Peyer's patch (tissue), 4 donors: ENCODE data around the gene CLN6.

Experiments used
- CTCF ChIP-seq, 6 experiments: fragments of 450-650 bp in 4 of 6; fragments of 200-600 bp in 2 of 6; sonication (generic) in 1 of 6; IDR thresholded peaks; one replicate each; pipeline ENCODE4 v1.5.1; 2017 to 2019; ENCODE audit warnings: antibody characterized with exemption in 6 of 6, mild to moderate bottlenecking in 3 of 6, moderate library complexity in 1 of 6
- POLR2A ChIP-seq, 2 donors: fragments of 450-650 bp; IDR thresholded peaks; one replicate each; pipeline ENCODE4 v1.5.1; 2017; ENCODE audit warnings: antibody characterized with exemption in 2 of 2, mild to moderate bottlenecking in 2 of 2, moderate library complexity in 2 of 2

DNA sequence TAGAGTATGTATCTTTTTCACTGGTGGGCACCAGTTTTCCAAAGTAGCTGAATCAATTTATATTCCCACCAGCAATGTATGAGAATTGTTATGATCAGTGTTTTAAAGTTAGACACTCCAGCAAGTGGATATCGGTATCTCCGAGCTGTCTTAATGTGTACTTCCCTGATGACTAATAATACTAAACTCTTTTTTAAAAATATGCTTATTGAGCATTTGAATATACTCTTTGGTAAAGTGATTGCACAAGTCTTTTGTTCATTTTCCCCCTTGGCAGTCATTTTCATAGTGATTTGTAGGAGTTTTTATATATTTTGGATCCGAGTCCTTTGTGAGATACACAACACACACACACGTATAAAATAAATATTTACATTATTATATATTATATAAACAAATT, 35.6 kb upstream of the CLN6 start:
- no peak for TF ChIP-seq CTCF (IDR thresholded peaks at IDR 0.05)
- TF ChIP-seq POLR2A (IDR thresholded peaks at IDR 0.05) = no peak
